Amniotic epithelial cell (primary cell): Measurements from ENCODE around the gene AEN.
"Not testable (repeated sequence)": the region's sequence is repeated elsewhere in the genome, so short reads cannot be mapped to it uniquely, and the experiment has no call there.

Experiments
- DNase-seq: peaks from one replicate; pipeline ENCODE4 v3.0.0-alpha.2; 2010; ENCODE audit warnings: low read depth

Gene AEN

DNA sequence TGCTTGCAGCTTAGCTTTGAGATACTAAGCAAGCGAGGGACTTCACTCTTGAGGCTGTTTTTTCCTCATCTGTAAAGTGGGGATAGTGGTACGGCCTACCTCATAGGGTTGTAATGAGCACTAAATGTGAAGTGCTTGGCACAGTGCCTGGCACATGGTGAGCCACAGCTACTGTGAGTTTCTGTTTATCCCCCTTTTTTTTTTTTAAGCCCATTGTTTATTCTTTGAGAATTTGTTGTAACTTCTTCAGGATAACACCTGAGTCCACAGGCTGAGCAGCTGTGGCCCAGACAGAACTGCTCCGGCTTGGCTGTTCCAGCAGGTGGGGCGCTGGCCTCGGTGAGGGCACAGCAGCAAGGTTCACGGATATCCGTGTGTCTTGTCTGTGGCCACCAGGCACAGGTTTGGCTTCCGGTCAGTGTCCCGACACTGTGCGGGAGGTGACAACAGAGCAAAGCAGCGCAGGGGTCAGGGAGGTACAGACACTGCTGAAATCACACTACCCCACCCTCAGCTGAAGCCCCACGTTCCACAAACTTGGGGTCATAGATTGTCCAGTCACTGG lies 10.4 kb downstream of the AEN start:
- DNase-seq = no peak

DNA sequence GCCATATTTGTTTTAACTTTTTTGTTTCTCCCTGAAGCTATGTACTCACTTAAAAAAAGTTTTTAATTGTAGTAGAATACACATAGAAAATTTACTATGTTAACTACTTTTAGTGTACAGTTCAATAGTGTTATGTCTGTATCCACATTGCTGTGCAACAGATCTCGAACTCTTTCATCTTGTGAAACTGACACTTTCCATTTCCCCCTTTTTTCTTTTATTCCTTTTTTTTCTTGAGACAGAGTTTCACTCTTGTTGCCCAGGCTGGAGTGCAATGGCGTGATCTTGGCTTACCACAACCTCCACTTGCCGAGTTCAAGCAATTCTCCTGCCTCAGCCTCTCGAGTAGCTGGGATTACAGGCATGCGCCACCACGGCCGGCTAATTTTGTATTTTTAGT lies 11.7 kb downstream of the AEN start:
- not testable (repeated sequence) for DNase-seq

DNA sequence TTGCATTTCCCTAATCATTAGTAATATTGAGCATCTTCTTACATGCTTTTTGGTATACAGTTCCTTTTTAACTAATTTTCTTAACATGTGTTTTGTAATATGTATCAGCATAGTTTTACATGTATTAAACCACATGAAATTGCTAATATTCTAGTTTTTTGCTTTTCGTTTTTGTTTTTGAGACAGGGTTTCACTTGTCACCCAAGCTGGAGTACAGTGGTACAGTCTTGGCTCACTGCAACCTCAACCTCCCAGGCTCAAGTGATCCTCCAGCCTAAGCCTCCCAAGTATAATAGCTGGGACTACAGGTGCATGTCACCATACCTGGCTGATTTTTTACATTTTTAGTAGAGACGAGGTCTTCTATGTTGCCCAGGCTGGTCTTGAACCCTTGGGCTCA lies 13.3 kb downstream of the AEN start:
- no peak for DNase-seq

DNA sequence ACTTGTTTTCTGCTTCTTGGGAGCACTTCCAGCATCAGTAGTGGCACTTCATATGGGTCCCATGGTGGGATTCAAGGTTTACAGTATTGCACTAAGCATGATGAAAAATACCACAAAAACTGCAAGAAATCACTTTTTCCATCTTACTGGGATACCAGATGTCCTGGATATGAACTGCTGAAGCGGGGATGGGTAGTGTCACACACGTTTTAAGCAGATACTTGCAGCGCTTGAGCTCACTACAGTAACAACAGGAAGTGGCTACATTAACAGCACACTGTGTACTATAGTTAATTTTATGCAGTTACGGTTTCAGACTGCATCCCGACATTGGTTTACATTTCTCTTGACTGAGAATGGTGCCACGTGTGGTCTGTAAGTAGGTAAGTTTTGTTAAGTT lies 14.2 kb downstream of the AEN start:
- peak; percentile 58 for DNase-seq

DNA sequence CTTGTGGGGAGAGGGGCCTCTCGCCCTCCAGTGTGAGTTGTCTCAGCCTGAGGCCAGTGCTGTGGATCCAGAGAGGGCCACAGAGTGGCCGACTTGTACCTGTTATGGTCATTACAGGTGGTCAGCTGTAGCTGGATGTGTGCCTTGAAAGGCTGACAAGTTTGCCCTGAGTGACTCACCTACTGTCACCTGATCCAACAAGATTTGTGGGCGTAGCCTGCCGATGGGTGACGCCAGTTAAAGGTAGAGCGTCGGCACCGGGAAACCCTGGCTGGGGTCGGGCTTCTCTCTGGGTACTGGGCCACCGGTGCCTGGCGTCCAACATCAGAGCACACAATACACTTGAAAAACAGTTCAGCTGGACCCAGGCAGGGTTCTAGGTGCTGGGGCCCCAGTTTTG lies 14.9 kb downstream of the AEN start:
- no peak for DNase-seq

DNA sequence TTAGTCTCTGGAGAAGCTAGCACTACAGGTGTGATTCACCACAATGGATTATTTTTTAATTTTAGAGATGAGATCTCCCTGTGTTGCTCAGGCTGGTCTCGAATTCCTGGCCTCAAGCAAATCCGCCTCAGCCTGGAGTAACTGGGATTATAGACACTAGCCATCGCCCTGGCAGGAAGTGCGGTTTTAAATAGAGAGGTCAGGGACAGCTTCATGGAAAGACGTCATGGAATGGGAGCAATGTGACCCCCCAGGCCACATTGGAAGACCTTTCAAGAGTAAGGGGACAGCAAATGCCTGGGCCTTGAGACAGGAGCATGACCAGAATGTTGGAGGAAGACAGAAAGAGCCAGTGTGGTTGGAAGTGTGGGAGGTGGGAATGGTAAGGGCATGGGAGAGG lies 15.5 kb downstream of the AEN start:
- no peak for DNase-seq

DNA sequence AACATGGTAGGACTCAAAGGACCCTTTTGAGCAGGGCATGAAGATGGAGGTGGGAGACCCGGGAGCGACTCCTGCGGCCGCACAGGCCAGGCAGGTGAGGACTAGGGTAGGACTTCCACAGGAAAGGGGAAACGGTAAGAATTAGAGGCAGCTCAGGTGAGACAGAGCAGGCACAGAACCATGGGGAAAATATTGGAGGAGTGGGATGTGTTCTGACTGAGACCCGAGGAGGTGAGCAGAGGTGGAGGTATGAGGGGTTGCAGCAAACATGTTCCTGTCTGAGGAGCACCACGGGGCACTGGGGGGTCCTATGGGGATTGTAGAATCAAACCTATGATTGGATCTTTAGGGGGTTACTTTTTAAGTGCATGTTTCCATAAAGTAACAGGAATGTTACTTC lies 16.3 kb downstream of the AEN start:
- DNase-seq = no peak

DNA sequence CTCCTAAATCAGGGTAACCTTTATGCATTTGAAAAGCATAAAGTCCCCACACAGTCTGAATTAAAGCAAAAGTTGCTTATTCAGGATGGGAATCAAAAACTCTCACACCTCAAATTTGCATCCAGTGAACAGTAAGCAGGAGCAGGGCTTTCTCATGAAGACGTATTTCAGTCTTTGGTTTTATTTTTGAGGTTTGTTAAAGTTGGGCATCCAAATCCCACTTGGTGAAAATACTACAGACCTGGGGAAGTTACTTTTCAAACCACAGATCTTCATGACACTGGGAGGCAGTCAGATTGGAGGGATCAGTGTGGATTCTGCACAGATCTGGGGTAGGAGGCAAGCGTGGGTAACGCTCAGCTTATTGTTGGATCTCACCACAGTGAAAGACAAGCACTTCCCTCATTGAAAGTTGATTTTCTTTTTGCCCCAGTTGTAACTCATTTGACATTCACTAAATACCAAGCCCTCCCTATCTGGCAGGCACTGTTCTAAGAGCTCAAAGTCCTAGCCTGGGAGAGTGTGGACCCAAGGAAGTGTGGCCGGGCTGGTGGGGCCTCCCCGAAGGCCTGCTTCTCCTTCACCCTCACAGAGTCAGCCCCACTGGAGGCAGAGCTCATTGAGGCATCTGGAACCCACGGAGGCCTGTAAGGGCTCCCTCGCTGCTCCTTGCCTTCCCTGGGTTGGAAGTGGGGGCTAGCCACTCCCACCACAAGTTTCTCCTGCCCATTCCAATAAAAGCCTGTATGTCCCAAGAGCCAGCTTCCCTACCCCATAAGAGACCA lies 16.9 kb downstream of the AEN start:
- DNase-seq = no peak

DNA sequence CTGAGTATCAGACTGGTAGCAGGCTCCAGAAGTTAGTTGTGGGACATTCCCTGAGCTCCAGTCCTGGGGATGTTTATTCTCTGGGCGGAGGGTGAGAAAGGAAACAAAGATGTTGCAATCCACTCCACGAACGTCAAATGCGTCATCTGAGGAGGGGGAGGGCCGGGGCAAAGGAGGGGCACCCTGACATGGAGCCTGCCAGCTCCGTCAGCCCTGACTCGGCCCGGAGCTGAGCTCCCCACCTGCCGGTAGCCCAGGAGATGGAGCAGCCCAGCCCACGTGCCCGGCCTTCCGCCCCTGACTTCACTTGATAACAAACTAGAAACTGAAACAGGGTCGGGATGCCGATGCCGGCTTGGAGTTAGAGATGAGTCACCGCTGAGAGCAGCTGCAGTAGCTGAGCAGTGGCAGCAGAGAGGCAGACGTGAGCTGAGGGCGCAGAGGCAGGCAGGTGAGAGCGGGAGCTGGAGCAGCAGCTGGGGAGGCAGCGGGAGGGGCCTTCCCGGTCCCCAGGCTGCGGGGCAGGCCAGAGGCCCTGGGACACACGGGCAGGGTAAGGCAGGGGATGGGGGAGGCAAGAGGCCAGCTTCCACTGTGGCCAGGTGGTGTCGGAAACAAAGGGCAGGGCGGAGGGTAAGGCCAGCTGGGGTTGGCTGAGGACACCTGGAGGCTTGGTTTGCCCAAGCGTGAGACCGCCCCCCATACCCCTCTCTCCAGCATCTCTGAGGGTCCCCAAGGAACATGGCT lies 17.7 kb downstream of the AEN start, which contains the start of gene ISG20:
ISG20 (plus strand) TSS at position 391 of the 747 bp plus-strand sequence; CDS start at position 742, 351 bp downstream.
- DNase-seq = peak; percentile 98

DNA sequence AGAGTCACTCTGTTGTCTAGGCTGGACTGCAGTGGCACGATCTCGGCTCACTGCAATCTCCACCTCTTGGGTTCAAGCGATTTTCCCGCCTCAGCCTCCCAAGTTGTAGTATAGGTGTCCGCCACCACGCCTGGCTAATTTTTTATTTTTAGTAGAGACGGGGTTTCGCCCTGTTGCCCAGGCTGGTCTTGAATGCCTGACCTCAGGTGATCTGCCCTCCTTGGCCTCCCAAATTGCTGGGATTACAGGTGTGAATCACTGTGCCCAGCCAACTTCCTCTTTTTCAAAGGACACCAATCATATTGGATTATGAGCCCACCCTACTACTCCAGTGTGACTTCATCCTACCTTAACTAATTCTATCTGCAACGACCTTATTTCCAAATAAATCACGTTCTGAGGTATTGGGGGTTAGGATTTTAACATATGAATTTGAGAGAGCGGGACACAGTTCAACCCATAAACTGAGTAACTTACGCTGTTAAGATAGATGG lies 20.9 kb downstream of the AEN start:
- DNase-seq = no peak

DNA sequence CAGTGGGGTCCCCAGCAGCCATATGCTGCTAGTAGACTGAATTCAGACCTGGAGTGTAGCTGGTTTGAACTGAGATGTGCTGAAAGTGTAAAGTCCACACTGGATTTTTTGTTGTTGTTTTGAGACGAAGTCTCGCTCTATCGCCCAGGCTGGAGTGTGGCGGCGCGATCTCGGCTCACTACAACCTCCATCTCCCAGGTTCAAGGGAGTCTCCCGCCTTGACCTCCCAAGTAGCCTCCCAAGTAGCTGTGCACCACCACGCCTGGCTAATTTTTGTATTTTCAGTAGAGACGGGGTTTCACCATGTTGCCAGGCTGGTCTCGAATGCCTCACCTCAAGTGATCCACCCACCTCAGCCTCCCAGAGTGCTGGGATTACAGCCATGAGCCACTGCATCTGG lies 21.4 kb downstream of the AEN start:
- not testable (repeated sequence) for DNase-seq

DNA sequence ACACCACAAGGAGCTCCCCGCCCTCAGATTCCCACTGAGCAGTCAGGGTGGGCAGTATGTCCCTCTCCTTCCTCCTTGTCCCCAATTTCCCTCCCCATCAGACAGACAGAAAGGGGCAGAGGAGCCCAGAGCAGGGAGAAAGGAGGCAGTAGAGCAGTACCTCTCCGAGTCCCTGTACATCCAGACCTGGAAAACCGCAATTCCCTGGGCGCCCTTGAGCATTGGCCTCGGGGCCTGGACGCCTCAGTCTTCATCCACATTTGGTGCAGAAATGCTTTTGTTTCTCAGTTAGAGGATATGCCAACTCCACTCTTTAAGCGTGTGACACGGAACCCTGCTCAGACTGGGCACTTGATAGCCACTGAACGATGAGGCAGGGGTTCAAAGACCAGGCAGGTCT lies 23.6 kb downstream of the AEN start:
- no peak for DNase-seq

DNA sequence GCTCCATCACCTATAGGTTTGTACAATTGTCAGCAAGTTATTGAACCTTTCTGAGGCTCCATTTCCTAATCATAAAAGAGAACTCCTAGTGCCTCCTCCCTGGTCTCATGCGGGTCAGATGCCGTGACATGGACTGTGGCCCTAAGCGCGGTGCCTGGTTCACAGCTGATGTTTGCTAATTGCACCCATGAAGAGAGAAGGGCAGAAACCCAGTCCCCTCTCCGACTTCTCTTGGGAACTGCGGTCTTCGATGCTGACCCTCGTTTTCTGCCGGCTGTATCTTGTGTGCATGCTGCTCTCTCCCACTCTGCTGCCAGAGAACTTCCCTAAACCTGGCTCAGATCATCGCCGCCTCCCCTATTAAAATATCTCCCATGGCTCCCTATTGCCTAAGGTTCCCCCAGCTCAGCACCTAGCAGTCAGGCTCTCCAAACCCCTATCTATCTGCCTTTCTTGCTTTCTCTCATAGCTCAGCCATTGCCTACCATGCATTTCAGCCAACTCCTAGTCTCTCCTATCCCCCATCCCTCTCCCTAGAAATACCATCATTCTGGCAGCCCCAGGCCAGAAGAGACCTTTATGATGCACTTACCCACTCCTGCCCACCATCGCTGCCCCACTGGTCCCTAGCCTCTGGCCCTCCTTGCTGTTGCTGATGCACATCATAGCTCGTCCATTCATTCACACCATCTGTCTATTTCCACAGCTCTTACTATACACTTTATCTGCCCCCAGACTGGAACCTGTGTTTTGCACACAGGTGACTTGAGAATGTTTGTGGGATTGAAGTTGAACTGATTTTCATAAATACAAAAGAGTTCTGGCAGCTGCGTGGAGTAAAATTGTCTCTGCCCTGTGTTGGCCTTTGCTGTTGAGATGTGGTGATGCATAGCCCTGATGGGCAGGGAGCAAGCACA lies 24.3 kb downstream of the AEN start:
- DNase-seq = no peak

DNA sequence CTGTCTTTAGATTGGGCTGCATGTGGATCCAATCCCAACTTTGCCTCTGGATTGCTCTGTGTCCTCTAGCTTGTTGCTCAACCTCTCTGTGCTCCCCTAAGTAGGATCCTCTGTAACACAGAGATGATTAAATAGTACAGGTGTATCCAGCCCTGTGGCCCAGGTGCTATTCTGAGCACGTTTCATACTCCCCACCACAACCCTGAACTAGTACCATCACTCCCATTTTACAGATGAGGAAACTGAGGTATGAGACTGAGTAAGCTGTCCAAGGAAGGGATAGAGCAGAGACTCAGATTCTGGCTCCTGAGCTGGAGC lies 24.9 kb downstream of the AEN start:
- DNase-seq = no peak

DNA sequence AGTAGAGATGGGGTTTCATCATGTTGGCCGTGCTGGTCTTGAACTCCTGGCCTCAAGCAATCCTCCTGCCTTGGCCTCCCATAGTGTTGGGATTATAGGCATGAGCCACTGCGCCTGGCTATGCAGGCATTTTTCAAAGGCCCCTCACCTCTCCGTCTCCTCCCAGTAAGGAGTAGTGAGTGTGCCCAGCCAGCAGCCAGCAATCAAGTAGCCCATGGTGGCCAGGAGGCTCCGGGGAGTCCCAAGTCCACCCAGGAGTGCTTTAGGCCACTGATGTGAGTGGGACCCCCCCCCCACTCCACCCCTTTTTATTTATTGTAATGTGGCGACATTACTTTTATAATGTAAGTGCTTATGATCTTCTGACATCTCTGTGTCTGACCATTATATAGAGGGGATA lies 25.8 kb downstream of the AEN start:
- no peak for DNase-seq

DNA sequence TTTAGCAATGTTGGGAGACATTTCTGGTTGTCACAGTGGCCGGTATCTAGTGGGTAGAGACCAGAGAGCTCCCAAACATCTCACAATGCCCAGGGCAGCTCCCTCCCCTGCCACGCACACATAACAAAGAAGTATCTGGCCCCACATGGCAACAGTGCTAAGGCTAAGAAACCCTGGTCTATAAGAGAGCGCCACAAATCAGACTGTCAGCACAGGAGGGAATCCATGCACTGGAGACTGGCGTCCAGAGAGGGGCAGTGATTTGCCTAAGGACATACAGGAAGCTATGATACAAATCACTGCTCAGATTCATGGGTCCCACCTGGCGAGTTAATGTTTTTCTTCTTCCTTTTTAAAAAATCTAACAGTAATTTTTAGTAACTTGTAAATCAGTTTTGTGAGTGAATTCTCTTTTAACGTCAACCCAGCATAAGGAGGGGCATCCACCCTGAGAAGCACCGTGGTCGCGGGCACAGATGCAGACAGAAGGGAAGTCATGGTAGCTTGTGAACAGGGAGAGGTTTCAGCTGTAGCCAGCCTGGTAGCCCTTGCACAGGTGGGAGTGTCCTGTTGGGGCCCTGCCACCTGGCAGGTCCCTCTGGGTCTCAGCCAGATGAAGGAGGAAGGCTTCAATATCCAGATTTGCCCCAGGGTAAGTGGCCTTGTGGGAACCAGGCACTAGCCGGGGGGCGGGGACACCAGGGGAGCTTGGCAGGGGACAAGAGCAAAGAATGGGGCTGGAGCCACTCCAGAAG lies 26.4 kb downstream of the AEN start:
- no peak for DNase-seq

DNA sequence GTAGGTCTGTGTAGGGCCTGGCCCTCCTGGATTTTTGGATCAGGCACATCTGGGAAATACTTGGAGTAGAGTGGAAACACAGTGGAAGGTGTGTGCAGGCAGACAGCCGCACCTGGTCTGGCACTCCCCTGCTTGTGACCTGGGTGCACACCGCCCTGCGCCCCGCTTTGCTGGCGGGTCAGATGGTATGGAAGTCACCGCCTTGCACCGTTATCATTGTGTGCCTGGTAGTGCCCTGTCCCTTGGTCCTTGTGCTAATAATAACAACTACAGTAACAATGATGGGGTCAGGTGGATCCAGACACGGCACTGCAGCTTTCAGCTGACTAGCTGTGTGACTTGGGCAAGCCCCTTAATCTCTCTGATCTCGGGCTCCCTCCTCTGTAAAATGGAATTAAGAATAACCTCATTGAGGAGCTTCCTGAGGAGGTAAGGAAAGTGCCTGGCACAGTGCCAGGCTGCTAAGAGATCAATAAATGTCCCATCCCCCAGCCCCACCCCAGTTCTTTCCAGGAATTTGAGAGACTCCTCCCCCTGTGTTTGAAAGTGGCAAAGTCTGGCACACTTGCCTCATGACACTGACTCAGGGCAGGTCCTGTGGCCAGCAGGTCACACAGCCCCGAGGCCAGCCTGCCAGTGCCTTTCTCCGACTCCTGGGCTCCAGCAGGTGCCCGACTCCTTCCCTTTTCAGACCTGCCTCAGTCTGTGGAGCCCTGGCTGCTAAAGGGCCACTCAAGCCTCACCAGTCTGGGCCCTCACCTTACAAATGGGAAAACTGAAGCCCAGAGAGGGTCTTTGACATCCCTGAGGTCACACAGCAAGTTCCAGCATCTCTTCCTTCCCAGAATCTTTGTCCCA lies 27.4 kb downstream of the AEN start:
- DNase-seq = no peak

DNA sequence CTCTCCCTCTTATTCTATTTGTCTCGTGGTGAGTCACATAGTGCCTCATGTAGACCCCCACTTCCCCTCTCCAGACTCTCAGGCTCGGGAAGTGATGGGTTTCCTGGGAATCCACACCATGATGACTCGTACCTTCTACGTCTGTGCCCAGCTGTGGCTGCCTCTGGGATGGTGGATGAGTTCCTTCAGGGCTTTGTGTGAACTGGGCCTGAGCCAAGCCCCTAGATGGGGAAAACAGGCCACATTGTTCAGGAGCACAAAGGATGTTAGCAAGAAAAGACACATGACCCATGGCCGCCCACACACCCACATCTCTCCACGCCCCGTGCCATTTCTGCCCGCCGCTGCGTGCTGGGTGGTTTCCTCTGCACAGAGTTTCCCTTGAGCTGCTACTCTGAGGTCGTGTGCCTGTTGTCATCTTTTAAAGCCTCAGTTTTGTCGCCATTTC lies 28.2 kb downstream of the AEN start:
- DNase-seq = peak; percentile 65

DNA sequence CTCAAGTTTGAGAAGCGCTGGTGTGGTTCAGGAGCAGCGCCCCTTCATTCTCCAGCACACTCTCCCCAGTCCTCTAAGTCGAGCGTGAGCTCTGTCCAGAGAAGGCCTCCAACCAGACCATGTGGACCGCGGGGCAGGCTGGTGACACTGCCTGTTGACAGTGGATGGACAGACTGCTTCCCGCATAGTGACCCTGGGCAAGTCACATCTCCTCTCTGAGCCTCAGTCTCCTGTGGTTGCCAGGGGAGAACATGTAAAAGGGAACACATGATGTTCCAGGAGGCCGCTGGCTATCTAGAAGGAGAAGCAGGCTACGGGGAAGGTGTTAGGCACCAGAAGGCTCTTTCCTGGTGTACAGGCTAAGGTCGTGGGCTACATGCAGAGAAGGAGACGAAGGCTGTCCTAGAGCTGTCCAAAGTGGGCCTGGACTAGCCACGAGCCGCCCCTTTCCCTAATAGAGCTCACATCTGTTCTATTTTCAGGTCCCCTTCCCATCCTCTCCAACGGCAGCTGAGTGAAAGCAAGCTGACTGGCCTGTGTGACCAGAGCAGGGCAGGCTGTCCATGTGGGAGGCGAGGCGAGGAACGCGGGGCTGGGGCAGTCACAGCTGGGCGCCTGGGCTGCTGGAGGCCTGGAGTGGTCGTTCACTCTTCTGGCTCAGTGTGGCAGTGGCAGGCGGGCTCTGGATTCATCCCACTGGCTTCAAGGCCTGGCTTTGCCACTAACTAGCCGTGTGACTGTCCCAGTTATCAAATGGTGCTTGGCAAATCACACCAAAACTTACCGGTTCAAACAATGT lies 28.8 kb downstream of the AEN start:
- DNase-seq = no peak
